Sigmoid colon (tissue), 4 donors: ENCODE results near the gene RPL38.

Source experiments
- CTCF ChIP-seq, 4 experiments: fragments of 450-650 bp in 3 of 4; fragments of 200-600 bp in 1 of 4; IDR thresholded peaks; one replicate each; pipeline ENCODE4 v1.5.1; 2016 to 2019; ENCODE audit warnings: antibody characterized with exemption in 4 of 4, mild to moderate bottlenecking in 3 of 4, moderate library complexity in 2 of 4
- EP300 ChIP-seq, 4 donors: sonication (generic); formaldehyde crosslinking; IDR thresholded peaks; one replicate each; pipeline ENCODE4 v1.6.1; 2017; ENCODE audit warnings: antibody characterized with exemption in 4 of 4
- POLR2A ChIP-seq, 2 donors: fragments of 450-650 bp; IDR thresholded peaks; one replicate each; pipeline ENCODE4 v1.6.1; 2016; ENCODE audit warnings: antibody characterized with exemption in 2 of 2, mild to moderate bottlenecking in 2 of 2, moderate library complexity in 2 of 2
- POLR2AphosphoS5 ChIP-seq, 4 donors: sonication (generic); formaldehyde crosslinking; IDR thresholded peaks; one replicate each; pipeline ENCODE4 v1.6.1; 2017; ENCODE audit warnings: antibody characterized with exemption in 4 of 4

GRCh38 chr17:74240618-74241205 is 37.2 kb downstream of the RPL38 start:
- TF ChIP-seq CTCF (IDR thresholded peaks at IDR 0.05) (no peak), POLR2A (IDR thresholded peaks at IDR 0.05) (no peak), EP300 (IDR thresholded peaks at IDR 0.05) (no peak), POLR2AphosphoS5 (IDR thresholded peaks at IDR 0.05) (no peak)
